GM12878 (cell line): ENCODE measurements around the gene SSBP2. TPM values are rescaled to one million over a fixed set of nuclear protein-coding genes. Genes with fewer than 3 reads are reported as not detected.

Source experiments
- ATAC-seq: fragments of 200-7000 bp; cut with Tn5 transposase; 3 replicates; pipeline ENCODE4 v1.9.1; 2020; ENCODE audit warnings: mild to moderate bottlenecking, moderate library complexity
- BruUV-seq: library from RNA; stranded (reverse); fragments of 400-500 nt; replicated peaks from 2 replicates; lab custom pipeline; 2021; lab: Mats Ljungman, UMichigan
- CTCF ChIA-PET: fragments of 300-600 bp; sonication (Branson Sonifier 250); formaldehyde crosslinking; extraction: SDS; loops from one replicate; lab custom pipeline; 2021; ENCODE audit warnings: inconsistent platforms; lab: Yijun Ruan, JAX
- POLR2A ChIA-PET: fragments of 350-600 bp; formaldehyde crosslinking; extraction: SDS; loops from one replicate; lab custom pipeline; 2021; ENCODE audit warnings: inconsistent platforms; lab: Charles Lee
- RAD21 ChIA-PET: fragments of 300-600 bp; sonication (Branson Sonifier 250); formaldehyde crosslinking; loops from one replicate; lab custom pipeline; 2023; ENCODE audit warnings: antibody characterized with exemption; ENCODE audit not compliant: unreplicated experiment; lab: Charles Lee
- SMC1A ChIA-PET: fragments of 300-600 bp; sonication (Branson Sonifier 250); formaldehyde crosslinking; loops from one replicate; lab custom pipeline; 2023; ENCODE audit not compliant: unreplicated experiment, uncharacterized antibody; lab: Charles Lee
- DNase-seq: peaks from one replicate; pipeline ENCODE4 v3.0.0-alpha.2; 2011; ENCODE audit warnings: low read depth, low spot score
- FAIRE-seq: peaks from 3 replicates; lab custom pipeline; 2011; peaks lifted over from hg19 to GRCh38; lab: Jason Lieb, UNC
- H2AFZ ChIP-seq: 2 replicates; pipeline ENCODE4 v1.6.0; 2011; ENCODE audit warnings: low read depth, low read length, control low read depth; ENCODE audit not compliant: control insufficient read depth
- H3K27ac ChIP-seq: 2 replicates; pipeline ENCODE4 v1.5.1; 2011; ENCODE audit warnings: control low read depth; ENCODE audit not compliant: control insufficient read depth, insufficient read depth
- H3K27me3 ChIP-seq, 2 experiments: replicated peaks in 1 of 2; 2 replicates each; pipeline versions ENCODE4 v1.6.0 to v1.6.1; 2011; ENCODE audit warnings: low read length in 1 of 2; ENCODE audit not compliant: control insufficient read depth in 2 of 2, insufficient read depth in 2 of 2
- H3K36me3 ChIP-seq, 2 experiments: 2 replicates each; pipeline ENCODE4 v1.5.1; 2011; ENCODE audit warnings: low read length in 1 of 2; ENCODE audit not compliant: control insufficient read depth in 2 of 2, insufficient read depth in 2 of 2
- H3K4me1 ChIP-seq: 2 replicates; pipeline ENCODE4 v1.6.1; 2011; ENCODE audit warnings: mild to moderate bottlenecking, low read length, moderate library complexity, mixed read lengths; ENCODE audit not compliant: control insufficient read depth, insufficient read depth
- H3K4me2 ChIP-seq: 2 replicates; pipeline ENCODE4 v1.6.0; 2011; ENCODE audit warnings: control low read depth; ENCODE audit not compliant: control insufficient read depth, insufficient read depth
- H3K4me3 ChIP-seq: fragments of 200-600 bp; sonication (generic); 2 replicates; pipeline ENCODE4 v1.5.1; 2016
- H3K79me2 ChIP-seq: 2 replicates; pipeline ENCODE4 v1.6.0; 2011; ENCODE audit warnings: low read length; ENCODE audit not compliant: control insufficient read depth, insufficient read depth
- H3K9ac ChIP-seq: 2 replicates; pipeline ENCODE4 v1.8.0; 2011; ENCODE audit warnings: low read length, control low read depth, mixed read lengths; ENCODE audit not compliant: control insufficient read depth, insufficient read depth
- H3K9me3 ChIP-seq: replicated peaks from 3 replicates; pipeline ENCODE4 v1.5.1; 2011; ENCODE audit warnings: mild to moderate bottlenecking, low read length; ENCODE audit not compliant: control insufficient read depth, insufficient read depth
- H4K20me1 ChIP-seq: 2 replicates; pipeline ENCODE4 v1.6.0; 2011; ENCODE audit not compliant: control insufficient read depth, insufficient read depth
- CHD2 ChIP-seq: IDR thresholded peaks from 2 replicates; pipeline ENCODE4 v1.6.1; 2011; ENCODE audit warnings: low read depth, low read length, improper control_type of control experiment, borderline replicate concordance
- EP300 ChIP-seq, 2 experiments: fragments of 150-350 bp in 1 of 2; IDR thresholded peaks; 2 replicates each; pipeline ENCODE4 v1.6.1; 2011 to 2012; ENCODE audit warnings: low read depth in 2 of 2, low read length in 2 of 2, borderline replicate concordance in 1 of 2, improper control_type of control experiment in 1 of 2, inconsistent platforms in 1 of 2; ENCODE audit not compliant: control insufficient read depth in 1 of 2
- GATAD2B ChIP-seq: fragments of 450-650 bp; conservative IDR thresholded peaks from 2 replicates; pipeline ENCODE4 v1.6.1; 2017; ENCODE audit warnings: low read depth, mild to moderate bottlenecking, moderate library complexity
- IKZF2 ChIP-seq, 2 experiments: fragments of 450-650 bp; IDR thresholded peaks; 2 replicates each; pipeline ENCODE4 v1.6.1; 2017; ENCODE audit warnings: mild to moderate bottlenecking in 2 of 2, moderate library complexity in 2 of 2
- NFYB ChIP-seq: IDR thresholded peaks from 2 replicates; pipeline ENCODE4 v1.6.1; 2011; ENCODE audit warnings: low read depth, mild to moderate bottlenecking, low read length, improper control_type of control experiment, moderate library complexity; ENCODE audit not compliant: insufficient read depth
- PAX5 ChIP-seq: IDR thresholded peaks from 2 replicates; pipeline ENCODE4 v1.6.1; 2011; ENCODE audit warnings: low read depth, low read length, borderline replicate concordance
- SP1 ChIP-seq: IDR thresholded peaks from one replicate; pipeline ENCODE4 v1.6.1; 2011; ENCODE audit warnings: low read depth, low read length
- YY1 ChIP-seq: IDR thresholded peaks from 2 replicates; pipeline ENCODE4 v1.6.1; 2011; ENCODE audit warnings: low read depth, mild to moderate bottlenecking, low read length
- ZZZ3 ChIP-seq: IDR thresholded peaks from 2 replicates; pipeline ENCODE4 v1.6.1; 2011; ENCODE audit warnings: low read depth; ENCODE audit not compliant: control insufficient read depth, insufficient read length
- WGBS: methylation state at CpG from one replicate; pipeline ENCODE4 v1.1.6; 2016; ENCODE audit warnings: low lambda C conversion rate; ENCODE audit not compliant: insufficient replicate concordance, insufficient coverage; ENCODE audit errors: missing lambda C conversion rate; 5-methylcytosine and 5-hydroxymethylcytosine counted together
- in situ Hi-C: fragments of 300-500 bp; cut with MboI; formaldehyde crosslinking; loops from 9 replicates; pipeline ENCODE4 v1.14.3; 2018; ENCODE audit warnings: mixed read lengths
- intact Hi-C: fragments of 100-400 bp; cut with micrococcal nuclease; formaldehyde crosslinking; loops from one replicate; pipeline ENCODE4 v1.14.2; 2022; ENCODE audit not compliant: unreplicated experiment
- polyA plus RNA-seq, 11 experiments: library from polyadenylated mRNA; depleted of rRNA in 4 of 11; unstranded in 6 of 11; stranded (reverse) in 5 of 11; fragments of >200 nt; fragmentation: Nextera tagmentation in 4 of 11; fragmentation: Illumina TruSeq in 1 of 11; extraction: Ambion mirVana in 4 of 11; extraction: Trizol in 1 of 11; gene quantifications; 1 replicate in 1 of 11; 2 replicates in 10 of 11; pipeline versions ENCODE4 v1.2.1 to v1.2.3, GENCODE V29; 2011 to 2016; ENCODE audit warnings: inconsistent platforms in 2 of 11, missing spikeins in 2 of 11, low read depth in 1 of 11
- total RNA-seq, 4 experiments: library from RNA; depleted of rRNA in 3 of 4; stranded (reverse); fragments of >200 nt in 3 of 4; fragmentation: Illumina TruSeq in 1 of 4; extraction: Trizol in 1 of 4; gene quantifications; 2 replicates each; pipeline versions ENCODE4 v1.2.1 to v1.2.3, GENCODE V29; 2013 to 2021
- TF ChIP-seq, protein P1 (sequence below): fragments of 450-650 bp; formaldehyde crosslinking; IDR thresholded peaks from 2 replicates; pipeline ENCODE4 v1.4.0; 2020; ENCODE audit warnings: mild to moderate bottlenecking, moderate library complexity

Gene SSBP2
- total and polyA plus RNA-seq, 10 of the 15 experiments (the other 5 are each of a cell fraction or from before 2014, with no cell fraction given), result 52.2 to 132 (median 110) TPM

DNA sequence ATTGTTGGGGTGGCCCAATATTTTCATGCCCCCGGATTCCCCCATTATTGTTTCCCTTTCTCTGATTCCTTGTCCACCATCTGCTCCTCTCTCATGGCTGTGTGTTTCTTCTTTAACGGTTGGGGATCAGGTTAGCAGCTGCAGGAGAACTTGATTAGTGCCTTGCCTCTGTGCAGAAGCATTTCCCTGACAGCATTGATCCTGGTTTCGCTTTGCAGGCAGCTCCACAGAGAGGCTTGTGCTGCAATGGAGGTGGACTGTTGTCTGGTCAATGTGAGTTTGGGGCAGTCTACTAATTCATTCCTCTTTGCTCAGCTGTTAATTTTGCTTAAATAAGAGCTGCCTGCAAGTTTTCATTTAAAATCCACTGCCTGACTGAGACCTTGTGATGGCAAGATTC lies 32.5 kb upstream of the SSBP2 start:
- H3K27ac ChIP-seq, result no peak overlapping the region
- ChIA-PET SMC1A (interaction anchor here (1.5 kb wide), 1 partner anchor 12 kb away, joined by 3 read pairs; no protein-coding TSS in a partner anchor), RAD21 (no interaction called here), CTCF (interaction anchor here (0.7 kb wide), 1 partner anchor 472 kb away, joined by 3 read pairs; no protein-coding TSS in a partner anchor), POLR2A (no interaction called here)
- H3K4me3 ChIP-seq, result no peak overlapping the region
- no peak for DNase-seq
- ATAC-seq, result no peak
- H3K4me1 ChIP-seq, result peaks cover 4% of the 10 kb centered on the region; the same call in 1 of the 2 replicates
- no peaks in the 10 kb centered on the region for H3K36me3 ChIP-seq
- no peaks in the 10 kb centered on the region for H3K9me3 ChIP-seq
- H3K27me3 ChIP-seq, result no peaks in the 10 kb centered on the region
- H3K79me2 ChIP-seq, result no peaks in the 10 kb centered on the region
- intact Hi-C loops, result no loop called here
- 67% methylated on average over 3 of the region's 3 CpGs for WGBS
- H2AFZ ChIP-seq, result no peak overlapping the region
- in situ Hi-C loops, result no loop called here
- no peak overlapping the region for H3K4me2 ChIP-seq
- FAIRE-seq, result no peak
- no peaks in the 10 kb centered on the region for H4K20me1 ChIP-seq
- no TSS peak for BruUV-seq
- no peak overlapping the region for H3K9ac ChIP-seq
- TF ChIP-seq NFYB (no peak), GATAD2B (no peak), YY1 (no peak), CHD2 (no peak), PAX5 (no peak), SP1 (no peak), ZZZ3 (no peak), IKZF2 (IDR thresholded peaks at IDR 0.05) (no peak), EP300 (IDR thresholded peaks at IDR 0.05; ENCODE audit: borderline replicate concordance in 1 of 2, control insufficient read depth in 1 of 2, low read depth in 2 of 2, low read length in 2 of 2) (no peak)
- TF ChIP-seq, protein P1, sequence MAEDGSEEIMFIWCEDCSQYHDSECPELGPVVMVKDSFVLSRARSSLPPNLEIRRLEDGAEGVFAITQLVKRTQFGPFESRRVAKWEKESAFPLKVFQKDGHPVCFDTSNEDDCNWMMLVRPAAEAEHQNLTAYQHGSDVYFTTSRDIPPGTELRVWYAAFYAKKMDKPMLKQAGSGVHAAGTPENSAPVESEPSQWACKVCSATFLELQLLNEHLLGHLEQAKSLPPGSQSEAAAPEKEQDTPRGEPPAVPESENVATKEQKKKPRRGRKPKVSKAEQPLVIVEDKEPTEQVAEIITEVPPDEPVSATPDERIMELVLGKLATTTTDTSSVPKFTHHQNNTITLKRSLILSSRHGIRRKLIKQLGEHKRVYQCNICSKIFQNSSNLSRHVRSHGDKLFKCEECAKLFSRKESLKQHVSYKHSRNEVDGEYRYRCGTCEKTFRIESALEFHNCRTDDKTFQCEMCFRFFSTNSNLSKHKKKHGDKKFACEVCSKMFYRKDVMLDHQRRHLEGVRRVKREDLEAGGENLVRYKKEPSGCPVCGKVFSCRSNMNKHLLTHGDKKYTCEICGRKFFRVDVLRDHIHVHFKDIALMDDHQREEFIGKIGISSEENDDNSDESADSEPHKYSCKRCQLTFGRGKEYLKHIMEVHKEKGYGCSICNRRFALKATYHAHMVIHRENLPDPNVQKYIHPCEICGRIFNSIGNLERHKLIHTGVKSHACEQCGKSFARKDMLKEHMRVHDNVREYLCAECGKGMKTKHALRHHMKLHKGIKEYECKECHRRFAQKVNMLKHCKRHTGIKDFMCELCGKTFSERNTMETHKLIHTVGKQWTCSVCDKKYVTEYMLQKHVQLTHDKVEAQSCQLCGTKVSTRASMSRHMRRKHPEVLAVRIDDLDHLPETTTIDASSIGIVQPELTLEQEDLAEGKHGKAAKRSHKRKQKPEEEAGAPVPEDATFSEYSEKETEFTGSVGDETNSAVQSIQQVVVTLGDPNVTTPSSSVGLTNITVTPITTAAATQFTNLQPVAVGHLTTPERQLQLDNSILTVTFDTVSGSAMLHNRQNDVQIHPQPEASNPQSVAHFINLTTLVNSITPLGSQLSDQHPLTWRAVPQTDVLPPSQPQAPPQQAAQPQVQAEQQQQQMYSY (CRISPR knock-in tag), result no peak
